ENCODE measurements around the gene UNCX. TPM values are rescaled to one million over a fixed set of nuclear protein-coding genes. Genes with fewer than 3 reads are reported as not detected.
"Not testable (repeated sequence)": the region's sequence is repeated elsewhere in the genome, so short reads cannot be mapped to it uniquely, and the experiment has no call there.

The UNCX gene
- total RNA-seq, 1 donor from 2014 or later, result not detected

- intact Hi-C loops (cut with DNase I), result no loop called here
- Histone ChIP-seq H3K9me3 (no peaks in the 10 kb centered on the region), H3K4me1 (no peaks in the 10 kb centered on the region), H3K27ac (no peak overlapping the region), H3K36me3 (no peaks in the 10 kb centered on the region), H3K27me3 (ENCODE audit: low read depth) (peaks cover 38% of the 10 kb centered on the region), H3K4me3 (no peak overlapping the region)
- peak; percentile 34 for DNase-seq
- no peak for TF ChIP-seq CTCF (IDR thresholded peaks at IDR 0.05)
- no peak for ATAC-seq
Observed at GRCh38 chr7:1275451-1276381, 43.0 kb downstream of the UNCX start.

GRCh38 chr7:1276626-1277175, 44.0 kb downstream of the UNCX start:
- intact Hi-C loops (cut with DNase I), result no loop called here
- DNase-seq, result peak; percentile 13
- no peaks in the 10 kb centered on the region for H3K9me3 ChIP-seq
- no peak for TF ChIP-seq CTCF (IDR thresholded peaks at IDR 0.05)
- H3K4me1 ChIP-seq, result no peaks in the 10 kb centered on the region
- H3K4me3 ChIP-seq, result no peak overlapping the region
- no peaks in the 10 kb centered on the region for H3K36me3 ChIP-seq
- H3K27ac ChIP-seq, result no peak overlapping the region
- peaks cover 32% of the 10 kb centered on the region for H3K27me3 ChIP-seq (ENCODE audit: low read depth)
- no peak for ATAC-seq

- Histone ChIP-seq H3K27me3 (ENCODE audit: low read depth) (peaks cover 31% of the 10 kb centered on the region), H3K9me3 (no peaks in the 10 kb centered on the region), H3K4me3 (no peak overlapping the region), H3K36me3 (no peaks in the 10 kb centered on the region), H3K27ac (no peak overlapping the region), H3K4me1 (no peaks in the 10 kb centered on the region)
- DNase-seq (peak; percentile 2), ATAC-seq (no peak)
- TF ChIP-seq CTCF (IDR thresholded peaks at IDR 0.05), result no peak
- intact Hi-C loops (cut with DNase I), result no loop called here
Observed at GRCh38 chr7:1278543-1278942, 45.9 kb downstream of the UNCX start.

- peaks cover 33% of the 10 kb centered on the region for H3K27me3 ChIP-seq (ENCODE audit: low read depth)
- H3K4me3 ChIP-seq, result no peak overlapping the region
- intact Hi-C loops (cut with DNase I), result no loop called here
- H3K9me3 ChIP-seq, result no peaks in the 10 kb centered on the region
- H3K36me3 ChIP-seq, result no peaks in the 10 kb centered on the region
- no peaks in the 10 kb centered on the region for H3K4me1 ChIP-seq
- ATAC-seq (no peak), DNase-seq (peak; percentile 20)
- no peak overlapping the region for H3K27ac ChIP-seq
- TF ChIP-seq CTCF (IDR thresholded peaks at IDR 0.05), result no peak
Observed at GRCh38 chr7:1279041-1279440, 46.4 kb downstream of the UNCX start.

GRCh38 chr7:1279895-1280294, 47.2 kb downstream of the UNCX start:
- peaks cover 34% of the 10 kb centered on the region for H3K27me3 ChIP-seq (ENCODE audit: low read depth)
- H3K9me3 ChIP-seq; intact Hi-C loops (cut with DNase I); DNase-seq; H3K4me3 ChIP-seq; ATAC-seq; H3K27ac ChIP-seq; H3K36me3 ChIP-seq; H3K4me1 ChIP-seq: not testable (repeated sequence)

GRCh38 chr7:1281068-1281467, 48.4 kb downstream of the UNCX start:
- intact Hi-C loops (cut with DNase I), result no loop called here
- DNase-seq, result peak; percentile 4
- Histone ChIP-seq H3K27me3 (ENCODE audit: low read depth) (peaks cover 28% of the 10 kb centered on the region), H3K9me3 (no peaks in the 10 kb centered on the region), H3K27ac (no peak overlapping the region), H3K36me3 (no peaks in the 10 kb centered on the region), H3K4me1 (no peaks in the 10 kb centered on the region), H3K4me3 (no peak overlapping the region)
- TF ChIP-seq CTCF (IDR thresholded peaks at IDR 0.05), result no peak
- ATAC-seq, result no peak
